Hepatocyte (in vitro differentiated cells): ENCODE results near the gene ARHGAP26. TPM values are rescaled to one million over a fixed set of nuclear protein-coding genes. Genes with fewer than 3 reads are reported as not detected.

Source experiments
- DNase-seq: peaks from one replicate; pipeline ENCODE4 v3.0.0-alpha.2; 2016; ENCODE audit warnings: low spot score
- H2AFZ ChIP-seq: fragments of 200-600 bp; sonication (generic); 2 replicates; pipeline ENCODE4 v1.6.0; 2016; ENCODE audit warnings: antibody characterized with exemption, mild to moderate bottlenecking
- H3K27ac ChIP-seq: fragments of 200-600 bp; sonication (generic); 2 replicates; pipeline ENCODE4 v1.5.1; 2016; ENCODE audit warnings: mild to moderate bottlenecking
- H3K27me3 ChIP-seq: fragments of 200-600 bp; sonication (generic); 2 replicates; pipeline ENCODE4 v1.6.1; 2016
- H3K36me3 ChIP-seq: fragments of 200-600 bp; sonication (generic); replicated peaks from 2 replicates; pipeline ENCODE4 v1.5.1; 2016; ENCODE audit warnings: low read depth; ENCODE audit not compliant: insufficient read depth
- H3K4me1 ChIP-seq: fragments of 200-600 bp; sonication (generic); 2 replicates; pipeline ENCODE4 v1.5.1; 2016; ENCODE audit warnings: mild to moderate bottlenecking, moderate library complexity; ENCODE audit not compliant: insufficient read depth
- H3K4me2 ChIP-seq: fragments of 200-600 bp; sonication (generic); 2 replicates; pipeline ENCODE4 v1.6.0; 2016
- H3K4me3 ChIP-seq: fragments of 200-600 bp; sonication (generic); 2 replicates; pipeline ENCODE4 v1.5.1; 2016; ENCODE audit warnings: mild to moderate bottlenecking
- H3K79me2 ChIP-seq: fragments of 200-600 bp; sonication (generic); 2 replicates; pipeline ENCODE4 v1.6.0; 2017; ENCODE audit warnings: mild to moderate bottlenecking
- H3K9me2 ChIP-seq: fragments of 200-600 bp; sonication (generic); replicated peaks from 2 replicates; pipeline ENCODE4 v1.6.0; 2017; ENCODE audit warnings: mild to moderate bottlenecking; ENCODE audit not compliant: insufficient read depth
- H3K9me3 ChIP-seq: fragments of 200-600 bp; sonication (generic); 2 replicates; pipeline ENCODE4 v1.5.1; 2016; ENCODE audit warnings: low read depth, mild to moderate bottlenecking
- H4K20me1 ChIP-seq: fragments of 200-600 bp; sonication (generic); 2 replicates; pipeline ENCODE4 v1.6.0; 2016; ENCODE audit warnings: mild to moderate bottlenecking; ENCODE audit not compliant: insufficient read depth, poor library complexity, severe bottlenecking
- CTCF ChIP-seq: fragments of 200-600 bp; sonication (generic); IDR thresholded peaks from 2 replicates; pipeline ENCODE4 v1.5.1; 2016; ENCODE audit warnings: antibody characterized with exemption, mild to moderate bottlenecking; ENCODE audit not compliant: poor library complexity
- EZH2 ChIP-seq: fragments of 200-600 bp; sonication (generic); IDR thresholded peaks from 2 replicates; pipeline ENCODE4 v1.6.1; 2016; ENCODE audit warnings: antibody characterized with exemption, mild to moderate bottlenecking, borderline replicate concordance
- EZH2phosphoT487 ChIP-seq: fragments of 200-600 bp; sonication (generic); IDR thresholded peaks from one replicate; pipeline ENCODE4 v1.6.1; 2018; ENCODE audit warnings: antibody characterized with exemption, mild to moderate bottlenecking, low read depth, moderate library complexity; ENCODE audit not compliant: unreplicated experiment, severe bottlenecking
- WGBS: methylation state at CpG from one replicate; pipeline ENCODE4 v1.1.6; 2016; ENCODE audit warnings: low lambda C conversion rate; ENCODE audit errors: missing lambda C conversion rate; 5-methylcytosine and 5-hydroxymethylcytosine counted together
- polyA plus RNA-seq: library from polyadenylated mRNA; unstranded; fragments of >200 nt; fragmentation: Nextera tagmentation; extraction: Ambion mirVana; gene quantifications from 2 replicates; pipeline ENCODE4 v1.2.1, GENCODE V29; 2016
- total RNA-seq: library from RNA; depleted of rRNA; stranded (reverse); fragments of >200 nt; gene quantifications from 2 replicates; pipeline ENCODE4 v1.2.3, GENCODE V29; 2014

Gene ARHGAP26
- total and polyA plus RNA-seq, 2 experiments from 2014 or later = 16.5 to 19.8 TPM

- Histone ChIP-seq H2AFZ (no peak overlapping the region), H3K9me3 (no peaks in the 10 kb centered on the region), H3K9me2 (no peaks in the 10 kb centered on the region), H3K4me2 (no peak overlapping the region), H3K27me3 (no peaks in the 10 kb centered on the region), H3K79me2 (peaks cover 32% of the 10 kb centered on the region), H4K20me1 (no peaks in the 10 kb centered on the region), H3K27ac (no peak overlapping the region), H3K4me1 (peaks cover 11% of the 10 kb centered on the region), H3K36me3 (no peaks in the 10 kb centered on the region), H3K4me3 (no peak overlapping the region)
- DNase-seq = no peak
- no peak for TF ChIP-seq EZH2
- TF ChIP-seq EZH2phosphoT487 = no peak
- no peak for TF ChIP-seq CTCF
- WGBS = 82% methylated on average over 5 of the region's 5 CpGs
Observed at GRCh38 chr5:142792865-142793232, 22.7 kb downstream of the ARHGAP26 start.

- DNase-seq = no peak
Observed at GRCh38 chr5:142794537-142794936, 24.4 kb downstream of the ARHGAP26 start.

GRCh38 chr5:142795251-142795650, 25.1 kb downstream of the ARHGAP26 start:
- peaks cover 11% of the 10 kb centered on the region for H3K4me1 ChIP-seq
- no peaks in the 10 kb centered on the region for H3K27me3 ChIP-seq
- no peak overlapping the region for H2AFZ ChIP-seq
- WGBS = 86% methylated on average over 3 of the region's 3 CpGs
- TF ChIP-seq EZH2phosphoT487 (no peak), CTCF (no peak), EZH2 (no peak)
- H3K9me3 ChIP-seq = no peaks in the 10 kb centered on the region
- no peak for DNase-seq
- peak overlapping the region; percentile 64 for H3K4me2 ChIP-seq
- H3K27ac ChIP-seq = peak overlapping the region; percentile 68
- no peaks in the 10 kb centered on the region for H3K36me3 ChIP-seq
- H4K20me1 ChIP-seq = no peaks in the 10 kb centered on the region
- no peaks in the 10 kb centered on the region for H3K9me2 ChIP-seq
- peaks cover 50% of the 10 kb centered on the region for H3K79me2 ChIP-seq
- no peak overlapping the region for H3K4me3 ChIP-seq

More at GRCh38 chr5:142794537-142794936, 24.4 kb downstream of the ARHGAP26 start:
- no peak for TF ChIP-seq EZH2phosphoT487
- no peak for TF ChIP-seq EZH2
- no peak for TF ChIP-seq CTCF
- H3K4me1 ChIP-seq = peaks cover 11% of the 10 kb centered on the region
- H3K36me3 ChIP-seq = no peaks in the 10 kb centered on the region
- no peaks in the 10 kb centered on the region for H3K9me2 ChIP-seq
- no peaks in the 10 kb centered on the region for H3K9me3 ChIP-seq
- H3K79me2 ChIP-seq = peaks cover 43% of the 10 kb centered on the region
- no peak overlapping the region for H2AFZ ChIP-seq
- no peak overlapping the region for H3K27ac ChIP-seq
- H3K27me3 ChIP-seq = no peaks in the 10 kb centered on the region
- no peak overlapping the region for H3K4me3 ChIP-seq
- WGBS = 59% methylated on average over 2 of the region's 2 CpGs
- no peak overlapping the region for H3K4me2 ChIP-seq
- no peaks in the 10 kb centered on the region for H4K20me1 ChIP-seq
